GM19238 (cell line): ENCODE results near the gene PRAMEF18.
"Not testable (repeated sequence)": the region's sequence is repeated elsewhere in the genome, so short reads cannot be mapped to it uniquely, and the experiment has no call there.

Source experiments
- DNase-seq: peaks from one replicate; pipeline ENCODE4 v3.0.0; 2011; ENCODE audit warnings: low spot score; ENCODE audit not compliant: insufficient read length

Gene PRAMEF18

GRCh38 chr1:13208712-13209111 lies 17.2 kb downstream of the PRAMEF18 start:
- not testable (repeated sequence) for DNase-seq

DNA sequence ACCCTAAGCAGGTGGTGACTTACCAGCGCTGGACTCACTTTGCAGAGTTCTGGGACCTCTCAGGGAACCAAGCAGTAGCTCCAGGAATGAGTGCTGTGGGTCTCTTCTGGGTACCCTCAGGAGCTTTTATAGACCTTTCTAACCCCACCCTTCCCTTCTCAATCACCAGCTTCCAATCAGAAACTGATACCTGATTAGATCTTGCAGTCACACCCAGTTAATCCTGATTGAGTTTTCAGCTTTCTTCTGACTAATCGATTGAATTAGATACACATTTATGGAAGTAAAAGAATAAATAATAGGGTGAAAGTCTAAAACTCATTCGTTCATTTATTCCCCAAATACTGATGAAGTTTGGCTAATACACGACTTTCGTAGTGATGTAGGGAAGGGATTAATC lies 24.6 kb downstream of the PRAMEF18 start, which contains the start of gene PRAMEF13:
Gene PRAMEF13 (minus strand): TSS at position 101 of the 400 bp plus-strand sequence. CDS start 1,820 bp downstream, outside the sequence.
- DNase-seq: not testable (repeated sequence)
